Measurements from ENCODE around the gene ADAMTS2. TPM values are rescaled to one million over a fixed set of nuclear protein-coding genes. Genes with fewer than 3 reads are reported as not detected.
"Not testable (repeated sequence)": the region's sequence is repeated elsewhere in the genome, so short reads cannot be mapped to it uniquely, and the experiment has no call there.

Gene ADAMTS2
- polyA plus RNA-seq, 1 donor from 2014 or later = not detected

DNA sequence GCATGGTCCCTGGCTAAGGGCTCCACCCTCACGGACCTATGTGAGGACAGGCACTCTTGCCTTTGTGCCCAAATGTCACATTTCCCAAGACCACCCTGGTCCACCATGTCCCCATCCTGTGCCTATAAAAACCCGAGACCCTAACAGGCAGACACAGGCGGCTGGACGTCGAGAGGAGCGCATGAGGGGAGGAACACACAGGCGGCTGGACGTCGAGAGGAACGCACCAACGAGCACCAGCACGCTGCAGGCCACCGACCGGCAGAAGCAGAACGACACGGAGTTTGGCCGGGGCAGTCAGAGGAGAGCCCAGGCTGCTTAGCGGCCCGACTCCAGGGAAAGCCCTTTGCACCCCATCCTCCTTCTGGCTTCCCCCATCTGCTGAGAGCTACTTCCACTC, 119.9 kb downstream of the ADAMTS2 start:
- peaks cover 0 to 2% (median 0%) of the 10 kb centered on the region in 3 donors for H3K4me1 Mint-ChIP-seq
- H3K36me3 Mint-ChIP-seq = no peaks in the 10 kb centered on the region
- peaks cover 0 to 9% (median 4%) of the 10 kb centered on the region in 3 donors for H3K9me3 Mint-ChIP-seq
- no peak overlapping the region for H3K27ac Mint-ChIP-seq
- H3K27me3 Mint-ChIP-seq = peaks cover 2% of the 10 kb centered on the region
- H3K4me3 Mint-ChIP-seq = no peak overlapping the region

- H3K27ac Mint-ChIP-seq = no peak overlapping the region
- H3K4me1 Mint-ChIP-seq = peaks cover 0 to 2% (median 0%) of the 10 kb centered on the region in 3 donors
- no peak overlapping the region for H3K4me3 Mint-ChIP-seq
- H3K27me3 Mint-ChIP-seq = peaks cover 2% of the 10 kb centered on the region
- H3K36me3 Mint-ChIP-seq = no peaks in the 10 kb centered on the region
- peaks cover 0 to 9% (median 2%) of the 10 kb centered on the region in 3 donors for H3K9me3 Mint-ChIP-seq
These were observed 120.5 kb downstream of the ADAMTS2 start for GRCh38 chr5:179224741-179225140.

DNA sequence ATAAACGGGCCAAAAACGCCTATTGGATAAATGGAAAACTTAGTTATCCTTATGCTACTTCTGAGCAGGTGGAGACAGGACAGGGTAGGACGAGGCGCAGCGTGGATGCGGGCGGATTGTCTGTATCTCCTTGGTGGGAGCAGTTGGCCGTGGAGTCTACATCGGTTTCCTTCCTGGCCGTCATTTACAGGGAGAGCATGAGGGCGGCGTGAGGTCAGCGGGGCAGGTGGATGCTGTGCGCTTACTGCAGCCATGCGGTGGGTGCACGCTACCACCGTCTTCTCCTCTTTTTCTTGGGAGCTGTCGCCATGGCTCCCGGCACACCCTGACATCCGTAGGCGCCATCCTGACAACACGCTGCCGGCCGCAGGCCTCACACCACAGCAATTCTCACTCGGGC, 121.3 kb downstream of the ADAMTS2 start:
- H3K27ac Mint-ChIP-seq = no peak overlapping the region
- peaks cover 2% of the 10 kb centered on the region for H3K27me3 Mint-ChIP-seq
- no peak overlapping the region for H3K4me3 Mint-ChIP-seq
- H3K9me3 Mint-ChIP-seq = peaks cover 0 to 9% (median 2%) of the 10 kb centered on the region in 3 donors
- H3K4me1 Mint-ChIP-seq = peaks cover 0 to 2% (median 0%) of the 10 kb centered on the region in 3 donors
- H3K36me3 Mint-ChIP-seq = no peaks in the 10 kb centered on the region

DNA sequence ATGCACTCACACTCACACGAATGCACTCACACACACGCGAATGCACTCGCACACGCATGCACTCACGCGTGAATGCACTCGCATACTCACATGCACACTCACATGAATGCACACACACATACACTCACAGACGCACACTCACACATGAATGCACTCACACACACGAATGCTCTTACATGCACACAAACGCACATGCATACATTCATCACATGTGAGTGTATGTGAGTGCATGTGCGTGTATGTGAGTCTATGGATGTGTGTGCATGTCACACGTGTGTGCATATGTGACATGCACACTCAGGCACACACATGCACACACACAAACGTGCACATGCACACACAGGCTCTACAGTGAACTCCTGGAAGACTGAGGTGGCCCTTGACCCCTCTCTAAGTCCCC, 121.7 kb downstream of the ADAMTS2 start:
- H3K27ac Mint-ChIP-seq = no peak overlapping the region
- peaks cover 0 to 9% (median 2%) of the 10 kb centered on the region in 3 donors for H3K9me3 Mint-ChIP-seq
- H3K27me3 Mint-ChIP-seq = peaks cover 2% of the 10 kb centered on the region
- H3K4me3 Mint-ChIP-seq = no peak overlapping the region
- no peaks in the 10 kb centered on the region for H3K36me3 Mint-ChIP-seq
- H3K4me1 Mint-ChIP-seq = peaks cover 0 to 2% (median 0%) of the 10 kb centered on the region in 3 donors

GRCh38 chr5:179222246-179223017, 122.8 kb downstream of the ADAMTS2 start:
- peak overlapping the region in 1 of 4 donors; percentile 36 for H3K4me3 Mint-ChIP-seq
- H3K27ac Mint-ChIP-seq = no peak overlapping the region
- no peaks in the 10 kb centered on the region for H3K27me3 Mint-ChIP-seq
- H3K9me3 Mint-ChIP-seq = peaks cover 0 to 9% (median 2%) of the 10 kb centered on the region in 3 donors
- H3K36me3 Mint-ChIP-seq = no peaks in the 10 kb centered on the region
- H3K4me1 Mint-ChIP-seq = peaks cover 0 to 2% (median 0%) of the 10 kb centered on the region in 3 donors

GRCh38 chr5:179221877-179222220, 123.4 kb downstream of the ADAMTS2 start:
- H3K36me3 Mint-ChIP-seq = no peaks in the 10 kb centered on the region
- peaks cover 0 to 2% (median 0%) of the 10 kb centered on the region in 3 donors for H3K4me1 Mint-ChIP-seq
- no peak overlapping the region for H3K4me3 Mint-ChIP-seq
- H3K27me3 Mint-ChIP-seq = no peaks in the 10 kb centered on the region
- peaks cover 0 to 9% (median 2%) of the 10 kb centered on the region in 3 donors for H3K9me3 Mint-ChIP-seq
- H3K27ac Mint-ChIP-seq = no peak overlapping the region

GRCh38 chr5:179221196-179221876, 123.9 kb downstream of the ADAMTS2 start:
- Mint-ChIP-seq H3K9me3 (peaks cover 0 to 9% (median 2%) of the 10 kb centered on the region in 3 donors), H3K27ac (no peak overlapping the region), H3K36me3 (no peaks in the 10 kb centered on the region), H3K4me3 (no peak overlapping the region), H3K4me1 (peaks cover 0 to 2% (median 0%) of the 10 kb centered on the region in 3 donors), H3K27me3 (no peaks in the 10 kb centered on the region)

GRCh38 chr5:179220716-179221115, 124.5 kb downstream of the ADAMTS2 start:
- no peaks in the 10 kb centered on the region for H3K27me3 Mint-ChIP-seq

DNA sequence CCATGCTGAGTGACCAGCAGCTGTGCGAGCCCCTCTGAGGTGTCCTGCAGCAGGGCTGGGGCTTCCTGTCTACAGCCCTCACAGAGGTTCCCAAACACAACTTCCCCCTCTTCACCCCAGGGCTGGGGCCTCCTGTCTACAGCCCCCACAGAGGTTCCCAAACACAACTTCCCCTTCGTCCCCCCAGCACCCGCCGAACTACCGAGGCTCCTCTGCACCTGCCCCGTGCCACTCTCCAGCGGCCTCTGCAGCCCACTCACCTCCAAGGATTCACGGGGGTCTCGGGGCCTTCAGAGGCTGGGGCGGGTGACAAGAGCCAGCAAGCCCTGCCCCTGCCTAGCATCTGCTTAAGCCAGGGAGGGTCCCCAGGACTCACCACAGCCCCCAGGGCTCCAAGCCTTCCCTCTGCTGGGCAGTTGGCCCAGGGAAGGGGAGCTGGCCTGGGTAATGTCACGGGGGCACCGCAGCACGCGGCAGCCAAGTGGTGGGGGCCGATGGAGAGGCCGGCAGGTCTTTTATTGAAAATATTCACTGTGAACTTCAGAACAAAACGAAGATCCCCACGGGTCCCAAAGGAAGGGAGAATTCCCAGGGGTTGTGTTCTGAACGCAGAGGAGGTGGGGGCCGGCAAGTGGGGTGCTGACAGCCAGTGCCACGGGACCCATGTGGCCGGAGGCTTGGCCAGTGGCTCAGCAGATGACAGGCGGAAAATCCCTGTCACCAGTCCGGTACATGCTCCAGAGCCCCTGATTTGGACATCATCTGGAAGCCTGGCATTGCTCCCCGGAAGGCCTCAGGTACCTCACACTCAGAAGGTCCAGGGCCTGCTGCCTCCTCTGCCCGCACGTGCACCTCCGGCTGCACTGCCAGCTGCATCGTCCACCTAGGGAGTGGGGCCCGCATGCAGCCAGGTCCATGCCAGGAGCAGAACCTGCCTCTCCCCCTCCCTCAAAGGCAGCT, 125.3 kb downstream of the ADAMTS2 start:
- no peaks in the 10 kb centered on the region for H3K36me3 Mint-ChIP-seq
- H3K27ac Mint-ChIP-seq = no peak overlapping the region
- H3K9me3 Mint-ChIP-seq = peaks cover 0 to 7% (median 2%) of the 10 kb centered on the region in 3 donors
- peaks cover 0 to 2% (median 0%) of the 10 kb centered on the region in 3 donors for H3K4me1 Mint-ChIP-seq
- no peaks in the 10 kb centered on the region for H3K27me3 Mint-ChIP-seq
- H3K4me3 Mint-ChIP-seq = peak overlapping the region in 1 of 4 donors; percentile 14

More at GRCh38 chr5:179220716-179221115, 124.5 kb downstream of the ADAMTS2 start:
- Mint-ChIP-seq H3K27ac (no peak overlapping the region), H3K4me3 (no peak overlapping the region), H3K9me3 (peaks cover 0 to 9% (median 2%) of the 10 kb centered on the region in 3 donors), H3K36me3 (no peaks in the 10 kb centered on the region), H3K4me1 (peaks cover 0 to 2% (median 0%) of the 10 kb centered on the region in 3 donors)

DNA sequence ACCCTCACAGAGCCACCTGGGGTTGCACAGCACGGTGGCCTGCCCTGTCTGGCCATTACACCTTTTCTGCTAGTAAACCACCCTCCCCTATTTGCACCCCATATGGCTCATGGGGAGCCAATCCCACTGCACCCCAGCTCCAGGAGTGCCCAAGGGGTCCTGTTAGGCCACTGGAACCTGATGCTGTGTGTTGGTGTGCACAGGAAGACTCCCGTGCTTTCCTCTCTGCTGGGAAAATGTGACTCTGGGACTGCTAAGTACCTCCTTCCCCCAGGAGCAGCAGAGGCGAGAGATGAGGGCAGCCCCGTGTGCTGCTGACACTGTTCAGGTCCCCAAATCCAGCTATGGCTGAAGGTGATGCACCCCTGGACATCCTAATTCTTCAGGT, 126.3 kb downstream of the ADAMTS2 start:
- Mint-ChIP-seq H3K4me1 (peaks cover 0 to 2% (median 0%) of the 10 kb centered on the region in 3 donors), H3K36me3 (no peaks in the 10 kb centered on the region), H3K27ac (no peak overlapping the region), H3K4me3 (no peak overlapping the region), H3K9me3 (peaks cover 0 to 7% (median 0%) of the 10 kb centered on the region in 3 donors), H3K27me3 (no peaks in the 10 kb centered on the region)

DNA sequence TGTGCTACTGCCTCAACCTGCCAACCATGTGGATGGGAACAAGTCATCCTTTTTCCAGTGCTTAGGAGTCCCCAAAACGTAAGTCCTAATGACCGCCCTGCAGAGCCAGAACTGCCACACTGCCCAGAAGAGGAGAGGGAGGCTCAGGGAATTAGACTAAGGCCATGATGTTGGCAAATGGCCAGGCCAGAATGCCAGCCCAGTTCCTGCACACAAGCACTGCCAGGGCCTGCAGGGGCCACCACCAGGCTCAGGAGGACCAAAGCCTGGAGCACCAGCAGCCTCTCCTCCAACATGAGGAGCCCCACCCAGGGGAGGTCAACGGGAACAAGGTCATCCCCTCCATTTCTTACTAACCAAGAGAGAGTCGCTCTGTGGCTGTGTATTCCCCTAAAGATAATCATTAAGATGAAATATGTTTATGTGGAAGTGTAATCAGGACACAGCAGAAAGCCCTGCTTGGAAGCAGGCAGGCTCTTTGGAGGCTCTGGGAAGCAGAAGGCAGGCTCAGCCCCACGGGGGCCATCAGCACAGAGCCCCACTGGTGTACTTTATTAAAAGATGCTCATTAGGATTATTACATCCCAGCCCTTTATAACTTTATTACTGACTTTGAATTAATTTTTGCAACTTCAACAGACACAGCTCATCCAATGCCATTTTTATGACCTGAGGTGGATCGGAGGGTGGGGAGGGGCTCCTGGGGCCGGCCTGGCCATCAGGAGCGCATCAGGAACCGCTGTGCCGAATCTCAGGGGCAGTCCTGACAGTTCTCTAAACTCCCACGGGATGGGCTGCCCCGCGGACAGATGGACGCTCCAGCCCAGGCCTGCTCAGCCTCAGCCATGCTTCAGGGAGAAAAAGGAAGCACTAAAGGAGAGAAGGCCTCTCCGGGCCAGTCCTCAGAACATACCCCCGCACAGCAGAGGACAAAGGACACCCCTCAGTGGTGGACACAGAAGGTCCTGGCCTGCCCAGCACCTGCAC, 127.0 kb downstream of the ADAMTS2 start:
- Mint-ChIP-seq H3K27ac (no peak overlapping the region), H3K27me3 (peaks cover 2% of the 10 kb centered on the region), H3K4me3 (no peak overlapping the region), H3K4me1 (peaks cover 0 to 2% (median 0%) of the 10 kb centered on the region in 3 donors), H3K9me3 (peaks cover 0 to 4% (median 0%) of the 10 kb centered on the region in 3 donors), H3K36me3 (no peaks in the 10 kb centered on the region)

DNA sequence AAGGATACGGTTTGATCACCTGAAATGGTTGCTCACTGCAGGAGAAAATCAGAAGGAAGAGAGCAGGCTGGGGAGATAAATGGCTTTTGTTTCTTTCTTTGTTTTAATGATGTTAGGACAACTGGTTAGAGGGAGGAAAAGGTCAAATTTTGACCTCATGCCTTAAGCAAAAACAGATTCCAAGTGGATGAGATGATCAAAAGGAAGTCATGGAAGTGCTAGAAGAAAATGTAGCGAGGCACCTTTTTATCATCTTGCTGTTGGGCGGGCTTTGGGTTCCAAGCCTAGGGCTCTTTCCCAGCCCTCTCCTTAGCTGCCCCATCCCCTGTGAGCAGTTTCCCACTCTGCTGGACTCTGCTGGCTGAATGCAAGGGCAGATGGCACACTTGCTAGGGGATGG, 127.9 kb downstream of the ADAMTS2 start:
- H3K27me3 Mint-ChIP-seq = peaks cover 4% of the 10 kb centered on the region
- H3K4me3 Mint-ChIP-seq = no peak overlapping the region
- H3K36me3 Mint-ChIP-seq = no peaks in the 10 kb centered on the region
- H3K9me3 Mint-ChIP-seq = no peaks in the 10 kb centered on the region
- H3K4me1 Mint-ChIP-seq = no peaks in the 10 kb centered on the region
- no peak overlapping the region for H3K27ac Mint-ChIP-seq

GRCh38 chr5:179216381-179216780, 128.9 kb downstream of the ADAMTS2 start:
- not testable (repeated sequence) for H3K9me3 Mint-ChIP-seq, H3K4me3 Mint-ChIP-seq

DNA sequence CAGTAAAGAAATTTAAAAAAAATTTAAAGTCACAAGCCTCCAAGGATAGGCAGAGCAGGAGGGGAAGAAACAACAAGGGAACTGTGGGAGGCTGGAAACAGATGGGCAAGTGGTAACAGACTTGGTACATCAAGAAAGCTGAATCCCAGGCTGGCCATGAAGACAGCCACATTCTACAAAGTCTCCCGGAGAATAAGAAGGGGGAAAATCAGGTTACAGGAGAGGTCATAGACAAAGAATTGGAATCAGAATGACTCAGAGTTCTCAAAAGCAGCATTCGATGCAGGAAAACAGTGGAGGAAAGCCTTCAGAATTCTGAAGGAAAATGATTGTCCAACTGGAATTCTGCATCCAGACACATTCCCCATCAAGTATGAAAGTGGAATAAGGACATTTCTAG, 129.7 kb downstream of the ADAMTS2 start:
- H3K4me3 Mint-ChIP-seq = no peak overlapping the region
- no peaks in the 10 kb centered on the region for H3K4me1 Mint-ChIP-seq
- no peaks in the 10 kb centered on the region for H3K9me3 Mint-ChIP-seq
- no peaks in the 10 kb centered on the region for H3K36me3 Mint-ChIP-seq
- no peak overlapping the region for H3K27ac Mint-ChIP-seq
- peaks cover 4% of the 10 kb centered on the region for H3K27me3 Mint-ChIP-seq

More at GRCh38 chr5:179216381-179216780, 128.9 kb downstream of the ADAMTS2 start:
- not testable (repeated sequence) for H3K36me3 Mint-ChIP-seq, H3K27ac Mint-ChIP-seq, H3K27me3 Mint-ChIP-seq, H3K4me1 Mint-ChIP-seq

All from IgD-negative memory B cell (primary cell).